H9 (cell line): Measurements from ENCODE around the gene SLC22A13. TPM values are rescaled to one million over a fixed set of nuclear protein-coding genes. Genes with fewer than 3 reads are reported as not detected.

Experiments
- DNase-seq: peaks from one replicate; pipeline ENCODE4 v3.0.0-alpha.2; 2017
- H2AFZ ChIP-seq: one replicate; pipeline ENCODE4 v1.6.1; 2013; ENCODE audit warnings: mild to moderate bottlenecking, low read length, control low read depth, moderate library complexity
- H2AK5ac ChIP-seq: 2 replicates; pipeline ENCODE4 v1.6.1; 2013; ENCODE audit warnings: low read length, control low read depth, mixed read lengths; ENCODE audit not compliant: insufficient read length
- H2BK120ac ChIP-seq: one replicate; pipeline ENCODE4 v1.6.1; 2013; ENCODE audit warnings: low read depth, mild to moderate bottlenecking, low read length, control low read depth, inconsistent platforms; ENCODE audit not compliant: poor library complexity, severe bottlenecking
- H2BK12ac ChIP-seq: 2 replicates; pipeline ENCODE4 v1.6.1; 2013; ENCODE audit warnings: low read length, control low read depth, mixed read lengths, low read depth; ENCODE audit not compliant: insufficient read length
- H2BK15ac ChIP-seq: 2 replicates; pipeline ENCODE4 v1.6.1; 2013; ENCODE audit warnings: low read depth, low read length, control low read depth
- H2BK20ac ChIP-seq: one replicate; pipeline ENCODE4 v1.6.1; 2013; ENCODE audit warnings: low read depth, mild to moderate bottlenecking, low read length, control low read depth, inconsistent platforms; ENCODE audit not compliant: poor library complexity, severe bottlenecking
- H2BK5ac ChIP-seq: 2 replicates; pipeline ENCODE4 v1.6.1; 2013; ENCODE audit warnings: low read length, control low read depth, mixed read lengths; ENCODE audit not compliant: insufficient read length
- H3K14ac ChIP-seq: 2 replicates; pipeline ENCODE4 v1.6.1; 2013; ENCODE audit warnings: low read length, control low read depth; ENCODE audit not compliant: insufficient read depth
- H3K18ac ChIP-seq: 2 replicates; pipeline ENCODE4 v1.6.1; 2013; ENCODE audit warnings: low read depth, mild to moderate bottlenecking, mixed read lengths, low read length, control low read depth; ENCODE audit not compliant: insufficient read length
- H3K23ac ChIP-seq: 2 replicates; pipeline ENCODE4 v1.6.1; 2013; ENCODE audit warnings: low read length, control low read depth, mixed read lengths, low read depth; ENCODE audit not compliant: insufficient read length
- H3K23me2 ChIP-seq: 2 replicates; pipeline ENCODE4 v1.6.1; 2013; ENCODE audit warnings: low read depth, mild to moderate bottlenecking, mixed read lengths, low read length, control low read depth; ENCODE audit not compliant: insufficient read length, poor library complexity, severe bottlenecking
- H3K27ac ChIP-seq: 2 replicates; pipeline ENCODE4 v1.5.1; 2013; ENCODE audit warnings: low read length, control low read depth, mixed read lengths, low read depth; ENCODE audit not compliant: insufficient read length
- H3K27me3 ChIP-seq: 2 replicates; pipeline ENCODE4 v1.6.1; 2013; ENCODE audit warnings: low read length, control low read depth, inconsistent platforms; ENCODE audit not compliant: insufficient read depth
- H3K4ac ChIP-seq: 2 replicates; pipeline ENCODE4 v1.6.1; 2013; ENCODE audit warnings: low read depth, mild to moderate bottlenecking, control low read depth, inconsistent platforms, low read length, moderate library complexity
- H3K4me1 ChIP-seq: 2 replicates; pipeline ENCODE4 v1.6.1; 2013; ENCODE audit warnings: low read length, control low read depth, inconsistent platforms; ENCODE audit not compliant: insufficient read depth
- H3K4me2 ChIP-seq: 2 replicates; pipeline ENCODE4 v1.6.1; 2013; ENCODE audit warnings: low read length, control low read depth, mixed read lengths; ENCODE audit not compliant: insufficient read length, insufficient read depth
- H3K56ac ChIP-seq: 2 replicates; pipeline ENCODE4 v1.6.1; 2013; ENCODE audit warnings: low read depth, mild to moderate bottlenecking, mixed read lengths, low read length, control low read depth; ENCODE audit not compliant: insufficient read length
- H3K79me1 ChIP-seq: 2 replicates; pipeline ENCODE4 v1.6.1; 2013; ENCODE audit warnings: low read depth, mild to moderate bottlenecking, moderate library complexity, low read length, control low read depth, inconsistent platforms; ENCODE audit not compliant: insufficient read depth, poor library complexity, severe bottlenecking
- H3K79me2 ChIP-seq: 2 replicates; pipeline ENCODE4 v1.6.1; 2013; ENCODE audit warnings: low read length, control low read depth, inconsistent platforms; ENCODE audit not compliant: insufficient read depth
- H3K9ac ChIP-seq: 2 replicates; pipeline ENCODE4 v1.6.1; 2013; ENCODE audit warnings: low read length, control low read depth, mixed read lengths; ENCODE audit not compliant: insufficient read length; ENCODE audit errors: extremely low read depth
- H3K9me3 ChIP-seq: one replicate; pipeline ENCODE4 v1.6.1; 2013; ENCODE audit warnings: low read depth, low read length, inconsistent platforms; ENCODE audit not compliant: control insufficient read depth
- H3T11ph ChIP-seq: one replicate; pipeline ENCODE4 v1.6.1; 2013; ENCODE audit warnings: mild to moderate bottlenecking, low read length, control low read depth, inconsistent platforms
- H4K20me1 ChIP-seq: one replicate; pipeline ENCODE4 v1.6.1; 2013; ENCODE audit not compliant: control insufficient read depth, insufficient read length, insufficient read depth
- H4K5ac ChIP-seq: 2 replicates; pipeline ENCODE4 v1.6.1; 2013; ENCODE audit warnings: low read depth, mild to moderate bottlenecking, mixed read lengths, low read length, control low read depth; ENCODE audit not compliant: insufficient read length
- H4K8ac ChIP-seq: replicated peaks from 2 replicates; pipeline ENCODE4 v1.6.1; 2013; ENCODE audit warnings: low read length, control low read depth, mixed read lengths, low read depth; ENCODE audit not compliant: insufficient read length
- H4K91ac ChIP-seq: 2 replicates; pipeline ENCODE4 v1.6.1; 2013; ENCODE audit warnings: low read depth, mild to moderate bottlenecking, moderate library complexity, mixed read lengths, low read length, control low read depth; ENCODE audit not compliant: insufficient read length
- H3K27ac Mint-ChIP-seq, 3 experiments: 2 replicates in 2 of 3; 3 replicates in 1 of 3; pipeline ENCODE4 v1.8.0; 2020 to 2021; ENCODE audit warnings: mixed read lengths in 3 of 3, mild to moderate bottlenecking in 1 of 3, moderate library complexity in 1 of 3
- H3K27me3 Mint-ChIP-seq: 2 replicates; pipeline ENCODE4 v1.8.0; 2021; ENCODE audit warnings: low read depth, mild to moderate bottlenecking, moderate library complexity, mixed read lengths
- H3K36me3 Mint-ChIP-seq, 3 experiments: 2 replicates in 2 of 3; 3 replicates in 1 of 3; pipeline ENCODE4 v1.8.0; 2020 to 2021; ENCODE audit warnings: low read depth in 3 of 3, mixed read lengths in 3 of 3; ENCODE audit not compliant: insufficient read depth in 1 of 3
- H3K4me1 Mint-ChIP-seq, 2 experiments: 2 replicates each; pipeline ENCODE4 v1.8.0; 2020; ENCODE audit warnings: mixed read lengths in 2 of 2
- H3K4me3 Mint-ChIP-seq, 2 experiments: 2 replicates in 1 of 2; 3 replicates in 1 of 2; pipeline ENCODE4 v1.8.0; 2020 to 2021; ENCODE audit warnings: mild to moderate bottlenecking in 2 of 2, mixed read lengths in 2 of 2, moderate library complexity in 1 of 2
- H3K9me3 Mint-ChIP-seq, 2 experiments: 2 replicates in 1 of 2; 3 replicates in 1 of 2; pipeline ENCODE4 v1.8.0; 2020; ENCODE audit warnings: mild to moderate bottlenecking in 2 of 2, mixed read lengths in 2 of 2, moderate library complexity in 1 of 2
- WGBS: extraction: QIAGEN DNeasy Blood & Tissue Kit; methylation state at CpG from one replicate; pipeline ENCODE4 v1.1.7; 2013; ENCODE audit warnings: missing lambda C conversion rate, low lambda C conversion rate, mixed read lengths; ENCODE audit not compliant: insufficient read length; ENCODE audit errors: extremely low coverage; 5-methylcytosine and 5-hydroxymethylcytosine counted together
- total RNA-seq: library from RNA; stranded (reverse); gene quantifications from 2 replicates; pipeline ENCODE4 v1.2.1, GENCODE V29; 2021
- TF ChIP-seq, protein P1 (sequence below): fragments of 200-600 bp; sonication (generic); conservative IDR thresholded peaks from 3 replicates; pipeline ENCODE4 v1.8.0; 2021; ENCODE audit warnings: antibody characterized with exemption, mild to moderate bottlenecking

The SLC22A13 gene
- total RNA-seq, 1 experiment from 2014 or later = not detected

DNA sequence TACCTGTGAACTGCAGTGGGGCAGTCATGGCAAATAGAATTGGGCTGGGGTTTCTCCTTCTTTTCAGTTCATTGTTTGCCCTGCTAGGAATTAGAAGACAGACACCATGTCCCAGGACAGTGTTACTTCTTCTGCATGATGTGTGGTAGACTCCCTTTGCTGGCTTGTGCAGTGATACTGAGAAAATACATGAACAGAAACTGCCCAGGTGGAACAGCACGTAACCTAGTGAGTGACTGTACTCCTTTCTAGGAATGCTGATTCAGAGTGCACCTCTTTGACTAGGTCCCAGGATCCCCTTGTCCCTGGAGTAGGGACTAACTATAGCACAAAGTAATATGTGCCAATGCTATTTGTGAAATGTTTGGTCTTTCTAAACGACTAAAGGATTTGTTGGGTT lies 10.7 kb upstream of the SLC22A13 start:
- no peak overlapping the region for H3K4ac ChIP-seq
- H3K14ac ChIP-seq = no peak overlapping the region
- H3K9me3 ChIP-seq = no peaks in the 10 kb centered on the region
- no peak overlapping the region for H4K91ac ChIP-seq
- H3K79me1 ChIP-seq = no peaks in the 10 kb centered on the region
- no peak overlapping the region for H2BK12ac ChIP-seq
- no peak overlapping the region for H3K18ac ChIP-seq
- Mint-ChIP-seq H3K27me3 (no peaks in the 10 kb centered on the region), H3K4me3 (no peak overlapping the region), H3K27ac (no peak overlapping the region), H3K4me1 (no peaks in the 10 kb centered on the region), H3K9me3 (no peaks in the 10 kb centered on the region), H3K36me3 (peaks cover 15 to 44% (median 34%) of the 10 kb centered on the region in 3 experiments; a peak in 6 of 7 replicates)
- H3K23ac ChIP-seq = no peak overlapping the region
- TF ChIP-seq, protein P1, sequence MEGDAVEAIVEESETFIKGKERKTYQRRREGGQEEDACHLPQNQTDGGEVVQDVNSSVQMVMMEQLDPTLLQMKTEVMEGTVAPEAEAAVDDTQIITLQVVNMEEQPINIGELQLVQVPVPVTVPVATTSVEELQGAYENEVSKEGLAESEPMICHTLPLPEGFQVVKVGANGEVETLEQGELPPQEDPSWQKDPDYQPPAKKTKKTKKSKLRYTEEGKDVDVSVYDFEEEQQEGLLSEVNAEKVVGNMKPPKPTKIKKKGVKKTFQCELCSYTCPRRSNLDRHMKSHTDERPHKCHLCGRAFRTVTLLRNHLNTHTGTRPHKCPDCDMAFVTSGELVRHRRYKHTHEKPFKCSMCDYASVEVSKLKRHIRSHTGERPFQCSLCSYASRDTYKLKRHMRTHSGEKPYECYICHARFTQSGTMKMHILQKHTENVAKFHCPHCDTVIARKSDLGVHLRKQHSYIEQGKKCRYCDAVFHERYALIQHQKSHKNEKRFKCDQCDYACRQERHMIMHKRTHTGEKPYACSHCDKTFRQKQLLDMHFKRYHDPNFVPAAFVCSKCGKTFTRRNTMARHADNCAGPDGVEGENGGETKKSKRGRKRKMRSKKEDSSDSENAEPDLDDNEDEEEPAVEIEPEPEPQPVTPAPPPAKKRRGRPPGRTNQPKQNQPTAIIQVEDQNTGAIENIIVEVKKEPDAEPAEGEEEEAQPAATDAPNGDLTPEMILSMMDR = no peak
- H2AFZ ChIP-seq = no peak overlapping the region
- no peak overlapping the region for H3K4me2 ChIP-seq
- no peaks in the 10 kb centered on the region for H3K4me1 ChIP-seq
- no peak overlapping the region for H2BK20ac ChIP-seq
- no peak overlapping the region for H4K8ac ChIP-seq
- peak overlapping the region; percentile 60 for H4K5ac ChIP-seq
- no peak overlapping the region for H3K9ac ChIP-seq
- H3T11ph ChIP-seq = no peak overlapping the region
- no peaks in the 10 kb centered on the region for H4K20me1 ChIP-seq
- H3K27ac ChIP-seq = no peak overlapping the region
- DNase-seq = no peak
- no peak overlapping the region for H3K56ac ChIP-seq
- H2BK120ac ChIP-seq = no peak overlapping the region
- no peak overlapping the region for H2AK5ac ChIP-seq
- no peak overlapping the region for H2BK5ac ChIP-seq
- no CpG with 5 or more reads among the region's 2 CpGs for WGBS
- H3K79me2 ChIP-seq = no peaks in the 10 kb centered on the region
- H2BK15ac ChIP-seq = no peak overlapping the region
- H3K27me3 ChIP-seq = no peaks in the 10 kb centered on the region
- no peaks in the 10 kb centered on the region for H3K23me2 ChIP-seq
